Loucy (cell line): ENCODE results near the gene NUDT13.

Experiments
- H2AFZ ChIP-seq: fragments of 200-600 bp; sonication (generic); 2 replicates; pipeline ENCODE4 v1.6.0; 2016; ENCODE audit warnings: antibody characterized with exemption, mild to moderate bottlenecking, low read length, moderate library complexity
- H3F3A ChIP-seq: fragments of 200-600 bp; 2 replicates; pipeline ENCODE4 v1.6.0; 2016; ENCODE audit warnings: antibody characterized with exemption, low read depth, mild to moderate bottlenecking
- H3K27me3 ChIP-seq: fragments of 200-600 bp; sonication (generic); 2 replicates; pipeline ENCODE4 v1.6.1; 2014; ENCODE audit warnings: low read length, mild to moderate bottlenecking; ENCODE audit not compliant: insufficient read depth, poor library complexity, severe bottlenecking
- H3K36me3 ChIP-seq: fragments of 200-600 bp; sonication (generic); 2 replicates; pipeline ENCODE4 v1.6.1; 2016; ENCODE audit warnings: low read length; ENCODE audit not compliant: insufficient read depth
- H3K4me1 ChIP-seq: fragments of 200-600 bp; sonication (generic); 2 replicates; pipeline ENCODE4 v1.5.1; 2014; ENCODE audit warnings: low read length, mild to moderate bottlenecking; ENCODE audit not compliant: insufficient read depth, poor library complexity, severe bottlenecking
- H3K4me2 ChIP-seq: fragments of 200-600 bp; sonication (generic); 2 replicates; pipeline ENCODE4 v1.6.0; 2014; ENCODE audit warnings: antibody characterized with exemption, low read length, low read depth, mild to moderate bottlenecking; ENCODE audit not compliant: poor library complexity, severe bottlenecking
- H3K4me3 ChIP-seq: fragments of 200-600 bp; sonication (generic); 2 replicates; pipeline ENCODE4 v1.5.1; 2014; ENCODE audit warnings: low read length, mild to moderate bottlenecking, mixed read lengths; ENCODE audit not compliant: poor library complexity, severe bottlenecking
- H3K79me2 ChIP-seq: fragments of 200-600 bp; sonication (generic); 2 replicates; pipeline ENCODE4 v1.6.1; 2014; ENCODE audit warnings: low read length; ENCODE audit not compliant: insufficient read depth
- H3K9ac ChIP-seq: fragments of 200-600 bp; sonication (generic); 2 replicates; pipeline ENCODE4 v1.6.0; 2014; ENCODE audit warnings: mild to moderate bottlenecking, low read depth, low read length, moderate library complexity; ENCODE audit not compliant: poor library complexity, severe bottlenecking
- H3K9me2 ChIP-seq: fragments of 200-600 bp; sonication (generic); replicated peaks from 2 replicates; pipeline ENCODE4 v1.6.1; 2016; ENCODE audit warnings: low read depth, low read length, mixed read lengths
- H3K9me3 ChIP-seq: fragments of 200-600 bp; sonication (generic); 2 replicates; pipeline ENCODE4 v1.6.1; 2014; ENCODE audit warnings: mild to moderate bottlenecking, antibody characterized with exemption, low read length, low read depth; ENCODE audit not compliant: insufficient read depth
- H4K20me1 ChIP-seq: fragments of 200-600 bp; sonication (generic); 2 replicates; pipeline ENCODE4 v1.6.0; 2014; ENCODE audit warnings: antibody characterized with exemption, low read length, mild to moderate bottlenecking; ENCODE audit not compliant: insufficient read depth, poor library complexity, severe bottlenecking
- EZH2phosphoT487 ChIP-seq: fragments of 200-600 bp; IDR thresholded peaks from 2 replicates; pipeline ENCODE4 v1.6.1; 2018; ENCODE audit warnings: antibody characterized with exemption, mild to moderate bottlenecking, moderate library complexity, borderline replicate concordance
- TF ChIP-seq, protein P1 (sequence below): fragments of 200-600 bp; sonication (generic); conservative IDR thresholded peaks from 2 replicates; pipeline ENCODE4 v1.5.1; 2014; ENCODE audit warnings: mild to moderate bottlenecking, antibody characterized with exemption, low read length

The NUDT13 gene

DNA sequence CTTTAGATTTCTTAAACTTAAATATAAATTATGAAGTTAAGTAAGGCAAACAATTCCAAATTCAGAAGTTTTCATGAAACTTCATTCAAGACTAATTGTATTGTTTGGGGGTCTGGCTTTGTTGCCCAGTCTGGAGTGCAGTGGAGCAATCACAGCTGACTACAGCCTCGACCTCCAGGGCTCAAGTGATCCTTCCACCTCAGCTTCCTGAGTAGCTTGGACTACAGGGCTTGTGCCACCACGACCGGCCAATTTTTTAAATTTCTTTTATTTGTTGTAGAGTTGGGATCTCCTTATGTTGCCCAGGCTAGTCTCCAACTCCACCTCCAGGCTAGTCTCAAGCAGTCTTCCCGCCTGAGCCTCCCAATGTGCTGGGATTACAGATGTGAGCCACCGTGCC, 26.0 kb upstream of the NUDT13 start:
- H3K4me3 ChIP-seq, result no peak overlapping the region
- H3K4me2 ChIP-seq, result no peak overlapping the region
- H3K4me1 ChIP-seq, result no peaks in the 10 kb centered on the region
- H4K20me1 ChIP-seq, result peaks cover 20% of the 10 kb centered on the region
- no peaks in the 10 kb centered on the region for H3K36me3 ChIP-seq
- H3K79me2 ChIP-seq, result peaks cover 85% of the 10 kb centered on the region
- no peak overlapping the region for H3K9ac ChIP-seq
- H3K9me2 ChIP-seq, result no peaks in the 10 kb centered on the region
- no peaks in the 10 kb centered on the region for H3K9me3 ChIP-seq
- TF ChIP-seq EZH2phosphoT487, result no peak
- TF ChIP-seq, protein P1, sequence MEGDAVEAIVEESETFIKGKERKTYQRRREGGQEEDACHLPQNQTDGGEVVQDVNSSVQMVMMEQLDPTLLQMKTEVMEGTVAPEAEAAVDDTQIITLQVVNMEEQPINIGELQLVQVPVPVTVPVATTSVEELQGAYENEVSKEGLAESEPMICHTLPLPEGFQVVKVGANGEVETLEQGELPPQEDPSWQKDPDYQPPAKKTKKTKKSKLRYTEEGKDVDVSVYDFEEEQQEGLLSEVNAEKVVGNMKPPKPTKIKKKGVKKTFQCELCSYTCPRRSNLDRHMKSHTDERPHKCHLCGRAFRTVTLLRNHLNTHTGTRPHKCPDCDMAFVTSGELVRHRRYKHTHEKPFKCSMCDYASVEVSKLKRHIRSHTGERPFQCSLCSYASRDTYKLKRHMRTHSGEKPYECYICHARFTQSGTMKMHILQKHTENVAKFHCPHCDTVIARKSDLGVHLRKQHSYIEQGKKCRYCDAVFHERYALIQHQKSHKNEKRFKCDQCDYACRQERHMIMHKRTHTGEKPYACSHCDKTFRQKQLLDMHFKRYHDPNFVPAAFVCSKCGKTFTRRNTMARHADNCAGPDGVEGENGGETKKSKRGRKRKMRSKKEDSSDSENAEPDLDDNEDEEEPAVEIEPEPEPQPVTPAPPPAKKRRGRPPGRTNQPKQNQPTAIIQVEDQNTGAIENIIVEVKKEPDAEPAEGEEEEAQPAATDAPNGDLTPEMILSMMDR, result no peak
- H2AFZ ChIP-seq, result no peak overlapping the region
- H3K27me3 ChIP-seq, result no peaks in the 10 kb centered on the region
- H3F3A ChIP-seq, result no peaks in the 10 kb centered on the region

DNA sequence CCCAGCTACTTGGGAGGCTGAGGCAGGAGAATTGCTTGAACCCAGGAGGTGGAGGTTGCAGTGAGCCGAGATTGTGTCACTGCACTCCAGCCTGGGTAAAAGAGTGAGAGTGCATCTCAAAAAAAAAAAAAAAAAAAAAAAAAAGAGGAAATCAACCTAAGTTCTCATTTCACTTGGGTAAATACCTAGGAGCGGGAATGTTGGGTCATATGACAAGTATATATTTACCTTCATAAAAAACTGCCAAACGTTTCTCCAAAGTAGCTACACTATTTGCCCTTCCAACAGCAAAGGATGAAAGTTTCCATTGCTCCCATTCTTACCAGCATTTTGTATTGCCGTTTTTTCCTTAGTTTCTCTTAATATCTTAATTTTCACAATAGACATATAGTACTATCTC, 23.4 kb upstream of the NUDT13 start:
- H3K4me1 ChIP-seq, result peaks cover 5% of the 10 kb centered on the region
- H3K4me2 ChIP-seq, result no peak overlapping the region
- no peaks in the 10 kb centered on the region for H3K9me2 ChIP-seq
- H3K27me3 ChIP-seq, result no peaks in the 10 kb centered on the region
- H3K36me3 ChIP-seq, result no peaks in the 10 kb centered on the region
- TF ChIP-seq EZH2phosphoT487, result no peak
- TF ChIP-seq, protein P1, result no peak
- no peak overlapping the region for H2AFZ ChIP-seq
- peaks cover 28% of the 10 kb centered on the region for H4K20me1 ChIP-seq
- H3K9me3 ChIP-seq, result no peaks in the 10 kb centered on the region
- no peaks in the 10 kb centered on the region for H3F3A ChIP-seq
- no peak overlapping the region for H3K4me3 ChIP-seq
- H3K9ac ChIP-seq, result no peak overlapping the region
- H3K79me2 ChIP-seq, result peaks cover 91% of the 10 kb centered on the region

DNA sequence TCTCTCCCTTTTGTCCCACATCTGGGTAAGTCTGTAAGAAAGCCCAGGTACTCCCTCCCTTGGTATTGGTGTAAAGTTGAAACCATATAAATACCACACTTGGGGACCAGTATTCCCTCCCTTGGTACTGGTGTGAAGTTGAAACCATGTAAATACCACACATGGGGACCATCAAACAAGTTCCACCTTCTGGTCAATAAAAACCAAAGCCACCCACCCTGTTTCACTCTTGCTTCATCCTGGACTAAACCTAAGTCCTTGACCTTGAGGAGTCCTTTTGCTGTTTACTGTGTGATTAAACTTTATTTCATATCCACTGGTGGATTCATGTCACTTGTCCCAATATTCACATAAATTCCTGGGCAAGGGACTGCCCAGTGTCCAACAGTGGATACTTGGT, 22.0 kb upstream of the NUDT13 start:
- Histone ChIP-seq H3K9me2 (no peaks in the 10 kb centered on the region), H4K20me1 (peaks cover 41% of the 10 kb centered on the region), H3K9ac (no peak overlapping the region), H2AFZ (no peak overlapping the region), H3F3A (no peaks in the 10 kb centered on the region), H3K4me1 (peaks cover 10% of the 10 kb centered on the region), H3K4me2 (no peak overlapping the region), H3K4me3 (no peak overlapping the region), H3K27me3 (no peaks in the 10 kb centered on the region), H3K9me3 (no peaks in the 10 kb centered on the region), H3K79me2 (peaks cover 92% of the 10 kb centered on the region), H3K36me3 (no peaks in the 10 kb centered on the region)
- TF ChIP-seq, protein P1, result no peak
- no peak for TF ChIP-seq EZH2phosphoT487
